ENCODE data around the gene BCL10. TPM values are rescaled to one million over a fixed set of nuclear protein-coding genes. Genes with fewer than 3 reads are reported as not detected.
A peak's percentile ranks its signal among the peaks of the same experiment; 100 is the strongest.

Gene BCL10
- polyA plus RNA-seq, 12 donors, result 12.0 to 19.6 (median 14.7) TPM; not detected in 1

DNA sequence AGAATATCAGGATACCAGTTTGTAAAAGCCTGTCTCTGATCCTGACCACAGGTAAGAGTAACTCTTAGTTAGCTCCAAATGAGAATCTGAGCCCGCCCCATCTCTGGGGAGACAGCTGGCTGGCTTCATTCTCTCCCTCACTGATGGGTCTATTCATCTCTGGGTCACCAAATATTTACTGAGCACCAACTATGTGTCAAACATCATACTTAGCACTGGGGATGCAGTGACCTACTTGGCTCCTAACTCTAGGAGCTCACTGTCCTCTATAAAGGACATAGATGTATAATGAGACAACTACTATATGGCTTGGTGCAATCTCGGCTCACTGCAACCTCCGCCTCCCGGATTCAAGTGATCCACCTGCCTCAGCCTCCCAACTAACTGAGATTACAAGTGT lies 29.8 kb upstream of the BCL10 start:
- no peak for DNase-seq

DNA sequence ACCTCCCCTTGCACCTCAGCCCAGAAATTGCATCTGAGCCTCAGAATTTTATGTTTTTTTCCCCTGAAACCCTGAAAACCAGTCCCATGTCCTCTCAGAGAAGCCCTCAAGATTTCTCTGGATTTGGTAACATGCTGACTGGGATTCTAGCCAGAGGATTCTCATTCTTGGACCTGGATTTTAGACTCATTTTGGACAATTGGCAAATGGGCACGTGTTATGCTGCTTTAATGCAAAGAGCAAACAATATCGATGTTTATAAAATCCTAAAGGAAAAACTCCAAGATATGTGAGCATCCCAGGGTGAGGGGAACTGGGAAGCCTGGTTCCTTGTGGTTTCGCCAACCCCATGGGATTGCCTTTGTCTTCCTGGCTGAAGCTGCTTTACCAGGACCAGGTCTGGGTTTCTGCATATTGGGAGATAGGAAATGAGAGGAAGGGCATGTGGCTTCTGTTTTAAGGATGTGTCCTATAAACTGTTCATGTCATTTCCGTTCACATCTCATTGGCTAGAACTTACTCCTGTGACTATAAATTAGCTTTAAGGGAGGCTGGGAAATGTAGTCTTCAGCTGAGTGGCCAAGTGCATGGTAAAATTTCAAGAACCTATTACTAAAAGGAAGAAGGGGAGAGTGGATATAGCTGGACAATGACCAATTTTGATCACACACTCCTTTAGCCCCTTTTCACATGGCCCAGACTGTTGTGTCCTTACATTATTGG lies 27.2 kb upstream of the BCL10 start:
- no peak for DNase-seq

DNA sequence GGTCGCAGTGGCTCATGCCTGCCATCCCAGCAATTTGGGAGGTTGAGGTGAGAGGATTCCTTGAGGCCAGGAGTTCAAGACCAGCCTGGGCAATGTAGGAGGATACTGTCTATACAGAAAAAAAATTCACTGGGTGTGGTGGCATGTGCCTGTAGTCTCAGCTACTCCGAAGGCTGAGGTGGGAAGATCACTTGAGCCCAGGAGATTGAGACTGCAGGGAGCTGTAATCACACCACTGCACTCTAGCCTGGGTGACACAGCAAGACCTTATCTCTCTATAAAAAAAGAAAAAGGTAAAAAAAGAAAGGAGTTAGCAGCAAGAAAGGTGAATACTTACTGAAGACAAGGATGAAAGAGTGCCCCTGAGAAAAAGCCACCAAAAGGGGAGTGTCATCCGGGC lies 23.7 kb upstream of the BCL10 start:
- DNase-seq, result no peak

DNA sequence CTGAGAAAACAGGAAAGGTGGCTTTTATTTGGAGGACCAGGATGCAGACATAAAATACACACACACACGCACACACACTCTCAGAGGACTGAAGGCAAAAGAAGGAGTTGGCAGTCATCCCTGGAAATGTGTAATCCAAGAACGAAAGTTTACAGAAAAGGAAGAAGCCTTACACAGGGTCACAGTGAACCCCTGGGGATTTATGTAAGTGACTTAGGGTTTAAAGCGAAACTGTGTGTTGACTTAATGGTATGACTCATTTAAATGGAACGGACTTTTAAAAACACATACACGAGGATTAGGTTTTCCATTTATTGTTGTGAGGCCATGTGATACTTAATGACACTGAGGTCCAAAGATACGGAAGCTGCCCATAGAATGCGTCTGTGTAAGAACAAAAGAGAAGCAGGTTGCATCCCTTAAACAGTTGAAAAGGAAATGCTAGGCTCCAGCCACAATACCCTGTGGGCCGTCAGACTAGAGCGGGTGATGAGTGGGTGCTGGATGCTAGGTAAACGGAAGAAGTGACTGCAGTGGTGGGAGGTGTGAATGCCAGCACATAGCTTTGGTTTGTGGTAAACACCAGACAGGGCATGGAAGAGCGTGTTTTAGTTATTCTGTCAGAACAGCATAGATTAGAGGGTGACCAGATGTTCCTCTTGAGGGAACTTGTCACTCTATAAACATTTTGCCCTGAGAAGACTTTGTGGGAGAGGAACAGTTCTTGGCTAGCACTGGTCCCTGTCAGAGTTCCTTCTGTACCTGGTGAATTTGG lies 21.6 kb upstream of the BCL10 start:
- DNase-seq, result peak; percentile 88

DNA sequence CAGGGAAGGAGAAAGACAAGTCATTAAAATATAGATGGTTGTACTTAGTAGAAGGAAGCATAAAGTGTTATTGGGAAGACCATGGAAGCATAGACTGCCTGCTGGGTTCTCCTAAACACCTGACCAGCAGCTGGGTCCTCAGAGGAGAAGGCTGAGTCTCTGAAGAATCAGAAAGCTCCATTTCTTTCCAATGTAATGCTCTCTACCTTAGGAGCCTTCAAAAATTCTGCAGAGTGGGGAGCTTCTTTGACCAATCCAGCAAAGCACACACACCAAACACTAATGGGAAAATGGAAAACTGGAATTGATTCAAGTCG lies 21.1 kb upstream of the BCL10 start:
- DNase-seq, result no peak

DNA sequence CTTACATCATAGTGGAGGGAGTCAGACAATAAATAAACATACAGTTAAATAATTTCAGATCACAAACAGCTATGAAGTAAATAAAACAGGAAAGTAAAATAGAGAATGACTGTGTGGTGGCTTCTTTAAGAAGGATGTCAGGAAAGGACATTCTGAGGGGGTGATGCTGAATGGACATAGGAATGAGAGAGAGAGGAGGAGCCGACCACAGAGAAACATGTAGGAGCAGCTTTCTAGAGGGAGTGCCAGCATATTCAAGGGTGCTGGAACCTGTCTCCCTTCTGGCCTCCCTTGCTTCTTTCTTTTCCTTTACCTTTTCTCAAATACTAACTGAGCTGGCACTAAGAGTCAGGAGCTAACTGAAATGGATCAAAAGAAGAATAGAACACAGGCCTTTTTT lies 20.5 kb upstream of the BCL10 start:
- DNase-seq, result no peak

DNA sequence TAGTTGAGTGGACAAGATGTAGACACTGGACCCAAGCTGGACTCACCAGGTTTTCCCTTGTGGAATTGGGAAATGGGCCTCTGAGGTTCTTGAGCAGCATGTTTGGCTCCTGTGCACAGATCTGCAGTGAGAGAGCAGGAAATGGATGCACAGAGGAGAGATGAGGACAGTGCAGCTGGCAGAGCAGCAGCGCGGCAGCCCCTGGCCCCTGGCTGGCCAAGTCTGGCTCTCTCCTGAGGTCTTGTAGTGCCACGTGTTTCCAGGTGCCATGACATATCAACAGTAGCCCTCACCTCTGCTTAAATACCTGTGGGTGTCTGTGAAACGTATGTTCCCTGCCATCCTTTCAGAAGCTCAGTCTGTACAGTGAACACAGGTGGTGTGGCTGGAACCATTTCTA lies 19.2 kb upstream of the BCL10 start:
- no peak for DNase-seq

DNA sequence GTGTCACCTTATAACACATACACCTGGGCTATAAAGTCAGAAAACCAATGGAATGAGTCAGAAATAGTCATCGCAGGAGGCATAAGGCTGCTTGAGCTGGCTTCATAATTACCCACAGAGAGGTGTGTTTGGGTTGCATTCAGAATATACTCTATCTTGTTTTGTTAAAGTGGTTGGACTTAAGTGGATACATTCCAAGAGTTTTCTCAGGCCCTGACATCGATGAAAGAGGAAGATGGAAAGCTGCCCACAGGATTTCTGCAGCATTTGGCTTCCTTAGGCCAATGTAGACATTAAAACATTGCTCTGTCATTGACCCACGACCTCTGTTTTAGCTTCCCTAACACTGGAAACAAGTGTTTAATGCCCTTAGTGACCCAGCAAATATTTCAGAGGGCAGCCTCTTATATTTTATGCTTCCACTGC lies 18.6 kb upstream of the BCL10 start:
- no peak for DNase-seq

DNA sequence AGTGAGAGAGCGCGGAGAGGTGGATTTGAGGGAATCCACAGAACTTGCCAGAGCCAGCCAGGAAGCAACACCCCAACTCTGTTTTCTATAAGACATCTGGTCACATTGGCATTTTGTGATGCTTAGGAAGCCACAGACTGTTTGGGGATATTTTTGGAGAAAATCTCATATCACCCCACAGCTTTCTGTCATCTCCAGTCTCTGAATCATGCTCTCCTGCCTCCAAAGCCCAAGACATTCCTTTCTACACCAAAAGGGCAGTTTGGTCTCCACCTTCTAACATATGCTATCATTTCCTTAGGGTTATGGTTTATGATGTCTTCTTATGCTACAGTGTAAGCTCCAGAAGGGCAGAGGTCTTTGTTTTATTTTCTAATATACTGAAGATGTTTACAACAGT lies 14.4 kb upstream of the BCL10 start:
- no peak for DNase-seq

DNA sequence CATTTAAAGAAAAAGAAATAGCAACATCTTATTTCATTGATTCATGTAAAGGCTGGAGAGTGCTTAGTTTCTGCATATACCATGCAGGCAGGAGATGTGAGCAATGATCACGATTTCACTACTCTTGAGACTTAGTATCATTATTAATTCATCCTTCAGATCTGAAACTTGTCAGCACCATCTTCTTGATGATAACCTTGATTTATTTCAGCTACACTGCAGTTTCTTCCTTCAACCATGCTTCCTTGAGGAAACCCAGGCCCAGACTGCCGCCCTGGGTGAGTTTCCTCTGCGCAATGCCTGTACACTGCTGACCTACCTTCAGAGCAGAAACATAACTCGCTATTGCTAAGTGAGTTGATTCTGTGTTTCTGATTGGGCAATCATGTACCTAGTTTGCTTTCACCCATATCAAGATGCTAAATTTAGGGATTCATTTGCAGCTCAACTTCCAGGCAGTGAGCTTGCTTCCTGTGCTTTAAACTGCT lies 13.5 kb upstream of the BCL10 start:
- DNase-seq, result no peak

DNA sequence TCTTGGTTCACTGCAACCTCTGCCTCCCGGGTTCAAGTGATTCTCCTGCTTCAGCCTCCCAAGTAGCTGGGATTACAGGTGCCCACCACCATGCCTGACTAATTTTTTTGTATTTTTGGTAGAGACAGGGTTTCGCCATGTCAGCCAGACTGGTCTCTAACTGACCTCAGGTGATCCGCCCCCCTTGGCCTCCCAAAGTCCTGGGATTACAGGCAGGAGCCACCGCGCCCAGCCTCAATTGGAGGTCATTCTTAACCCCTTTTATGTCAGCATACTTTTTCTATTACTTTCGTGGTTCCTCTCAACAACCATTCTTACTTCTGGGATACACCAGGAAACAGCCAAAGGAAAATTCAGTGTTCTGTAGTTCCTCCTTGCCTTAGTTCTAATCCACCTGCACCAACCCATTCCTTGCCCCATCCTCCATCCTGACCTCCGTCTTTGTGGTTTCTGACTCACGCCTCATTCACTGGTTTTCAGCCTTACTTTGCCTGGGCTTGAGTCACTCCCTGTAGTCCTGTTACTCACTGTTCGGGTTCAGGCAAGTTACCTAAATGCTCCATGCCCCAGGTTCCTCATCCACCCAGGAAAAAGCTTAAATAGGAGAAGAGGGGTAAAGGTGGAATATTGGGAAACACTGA lies 12.9 kb upstream of the BCL10 start:
- DNase-seq, result no peak

DNA sequence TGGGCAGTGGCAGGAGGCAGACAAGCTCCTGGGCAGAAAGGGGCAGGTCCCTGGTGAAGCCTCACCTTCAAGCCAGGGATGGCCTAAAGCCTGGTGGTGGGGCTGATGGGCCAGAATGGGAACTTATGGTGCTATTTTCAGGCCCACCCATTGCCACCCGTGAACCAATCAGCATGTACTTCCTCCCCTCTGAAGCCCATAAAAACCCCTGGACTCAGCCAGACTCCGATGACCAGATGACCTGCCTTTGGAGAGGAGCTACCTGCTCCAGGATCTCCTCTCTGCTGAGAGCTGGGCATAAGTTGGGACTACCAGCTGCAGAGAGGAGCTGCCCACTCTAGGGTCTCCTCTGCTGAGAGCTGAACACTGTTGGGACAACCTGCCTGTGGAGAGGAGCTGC lies 7.8 kb upstream of the BCL10 start:
- DNase-seq, result no peak

DNA sequence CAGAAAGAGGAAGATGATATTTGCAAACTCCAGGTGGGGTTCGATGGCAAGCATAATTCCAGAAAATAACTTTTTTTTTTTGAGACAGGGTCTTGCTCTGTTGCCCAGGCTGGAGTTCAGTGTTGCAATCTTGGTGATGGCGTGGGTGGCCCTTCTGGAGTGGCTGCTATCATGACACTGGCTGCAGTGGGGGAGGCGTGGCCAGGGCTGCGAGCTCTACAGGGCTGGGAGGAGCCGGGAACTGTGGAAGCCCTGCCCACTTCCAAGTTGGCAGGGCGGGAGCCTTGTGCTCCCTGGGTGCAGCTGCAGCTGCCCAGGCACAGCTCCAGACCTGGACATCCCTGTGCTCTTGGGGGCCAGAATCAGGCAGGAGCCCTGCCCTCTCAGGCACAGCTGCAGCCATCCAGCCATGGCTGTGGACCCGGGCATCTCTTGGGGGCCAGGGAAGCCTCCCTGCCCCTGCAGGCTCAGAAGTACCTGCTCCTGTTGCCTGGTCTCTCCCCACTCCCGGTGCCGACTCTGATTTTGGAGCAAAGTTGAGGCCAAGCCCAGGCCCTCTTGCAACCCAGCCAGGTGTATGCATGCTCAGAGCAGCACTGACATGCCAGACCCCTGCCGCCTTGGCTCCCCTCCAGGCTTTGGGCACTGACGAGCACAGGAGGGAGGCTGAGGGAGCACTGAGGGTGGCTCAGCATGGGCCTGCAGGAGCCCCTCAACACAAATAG lies 7.2 kb upstream of the BCL10 start:
- no peak for DNase-seq

DNA sequence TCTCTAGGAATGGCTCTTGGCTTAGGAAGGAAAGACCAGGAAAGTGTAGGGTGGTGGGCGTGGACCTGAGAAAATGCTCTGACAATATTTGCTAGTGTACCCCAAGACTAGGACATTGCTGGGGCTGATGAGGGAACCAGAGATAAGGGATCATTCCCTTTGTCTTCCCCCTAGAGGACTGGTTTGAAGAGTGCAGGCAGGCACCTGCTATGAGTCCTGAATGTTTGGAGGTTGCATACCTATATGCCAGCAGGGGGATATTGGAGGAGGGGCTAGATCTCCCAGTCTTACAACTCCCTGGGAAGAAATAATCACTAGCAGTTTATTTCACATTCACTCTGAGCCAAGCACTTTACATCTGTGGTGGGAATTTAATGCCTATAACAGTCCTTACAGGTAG lies 6.0 kb upstream of the BCL10 start:
- DNase-seq, result no peak

DNA sequence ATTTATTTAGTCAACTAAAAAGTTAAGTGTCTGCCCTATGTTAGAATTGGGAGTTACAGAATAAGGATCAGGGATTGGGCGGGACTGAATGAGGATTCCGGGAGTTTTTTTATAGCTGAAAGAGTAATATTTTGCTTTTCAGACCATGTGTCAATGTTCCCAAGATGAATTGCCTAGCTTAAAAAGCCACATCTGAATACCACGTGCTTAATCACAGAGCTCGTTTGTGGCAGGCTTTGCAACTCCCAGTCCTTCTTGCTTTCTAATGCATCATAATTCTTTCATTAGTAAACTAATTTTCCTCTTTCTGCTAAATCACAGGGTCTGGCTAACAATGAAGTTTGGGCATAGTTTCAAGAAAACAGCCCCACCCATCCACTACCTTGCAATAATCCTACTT lies 4.2 kb upstream of the BCL10 start:
- no peak for DNase-seq

DNA sequence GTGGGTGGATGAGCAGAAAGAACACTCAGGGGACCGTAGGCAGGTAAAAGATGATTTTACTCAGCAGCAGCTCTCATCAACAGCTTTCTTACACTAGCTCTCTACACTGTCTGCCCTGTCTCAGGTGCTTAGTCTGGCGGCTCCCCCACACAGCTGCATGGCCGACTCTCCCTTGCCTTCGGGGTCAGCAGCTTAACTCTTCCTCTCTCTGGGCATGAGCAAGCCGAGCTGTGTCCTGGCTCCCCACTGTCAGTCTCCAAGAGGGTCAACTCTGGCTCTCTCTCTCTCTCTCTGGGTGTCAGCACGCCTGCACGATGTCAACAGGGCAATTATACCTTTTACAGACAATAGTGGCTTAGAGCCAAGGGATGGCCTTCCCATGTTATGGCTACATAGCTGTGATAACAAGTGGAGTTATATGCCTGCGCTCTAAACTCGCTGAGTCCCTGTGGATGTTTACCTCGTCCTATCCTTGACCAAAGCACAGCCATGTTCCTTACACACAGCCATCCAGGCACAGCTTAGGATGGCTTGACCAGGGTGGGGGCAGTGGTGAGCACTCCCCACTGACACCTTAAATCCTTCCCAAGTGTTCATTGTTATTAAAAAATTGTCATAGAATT lies 3.1 kb upstream of the BCL10 start:
- DNase-seq, result no peak

DNA sequence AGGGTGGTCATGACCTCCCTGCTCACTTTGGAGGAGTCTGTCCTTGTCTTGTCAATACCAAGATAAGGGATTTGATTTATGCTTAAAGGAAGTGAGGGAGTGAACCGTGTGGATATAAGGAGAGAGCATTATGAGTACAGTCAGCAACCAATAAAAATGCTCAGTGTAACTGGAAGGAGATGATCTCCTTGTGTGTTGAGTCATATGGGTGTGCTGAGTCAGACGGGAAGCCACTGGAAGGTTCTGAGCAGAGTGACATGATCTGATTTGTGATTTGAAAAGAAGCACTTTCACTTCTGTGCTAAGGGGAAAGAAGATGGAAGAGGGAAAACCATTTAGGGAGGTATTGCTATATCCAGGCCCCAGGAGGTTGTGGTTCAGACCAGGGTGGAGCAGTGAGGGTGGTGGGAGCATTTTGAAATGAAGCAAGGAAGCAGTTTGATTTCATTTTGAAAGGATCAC lies 2.5 kb upstream of the BCL10 start:
- no peak for DNase-seq

DNA sequence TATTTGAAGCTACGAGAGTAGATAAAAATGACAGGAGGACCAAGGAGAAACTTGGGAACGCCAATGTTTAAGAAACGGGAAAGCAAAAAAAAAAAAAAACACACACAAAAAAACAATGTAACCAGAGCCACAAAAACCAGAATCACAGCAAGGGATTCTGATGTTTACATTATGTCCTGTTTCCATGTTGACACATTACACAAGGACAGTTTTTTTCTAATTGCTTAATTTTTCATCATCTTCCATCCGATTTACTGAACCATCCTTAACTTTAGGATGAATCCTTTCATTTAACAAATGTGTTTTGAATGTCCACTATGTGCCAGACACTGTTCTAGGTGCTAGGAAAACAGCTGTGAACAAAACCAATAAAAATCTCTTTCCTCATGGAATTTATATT lies 1.4 kb upstream of the BCL10 start:
- DNase-seq, result no peak

DNA sequence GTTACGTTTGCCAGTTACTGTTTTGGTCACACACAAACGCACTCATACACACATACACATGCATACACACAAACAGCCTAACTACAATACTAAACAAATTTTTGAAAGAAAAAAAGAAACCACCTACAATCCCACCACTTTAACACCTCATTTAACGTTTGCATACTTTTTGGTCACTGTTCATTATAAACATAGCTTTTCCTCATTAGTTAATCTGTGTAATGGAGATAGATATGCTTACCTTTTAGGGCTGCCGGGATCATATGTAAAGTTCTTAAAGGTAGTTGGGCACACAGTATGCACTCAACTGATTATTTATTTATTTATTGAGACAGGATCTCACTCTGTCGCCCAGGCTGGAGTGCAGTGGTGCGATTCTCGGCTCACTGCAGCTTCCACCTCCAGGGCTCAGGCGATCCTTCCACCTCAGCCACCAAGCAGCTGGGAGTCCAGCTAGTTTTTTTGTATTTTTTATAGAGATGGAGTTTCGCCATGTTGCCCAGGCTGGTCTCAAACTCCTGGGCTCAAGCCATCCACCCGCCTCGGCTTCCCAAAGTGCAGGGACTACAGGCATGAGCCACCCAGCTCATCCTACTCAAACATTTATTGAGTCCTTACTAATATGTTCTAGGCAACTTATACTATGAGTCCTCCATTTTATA lies 677 bp upstream of the BCL10 start:
- DNase-seq, result no peak

DNA sequence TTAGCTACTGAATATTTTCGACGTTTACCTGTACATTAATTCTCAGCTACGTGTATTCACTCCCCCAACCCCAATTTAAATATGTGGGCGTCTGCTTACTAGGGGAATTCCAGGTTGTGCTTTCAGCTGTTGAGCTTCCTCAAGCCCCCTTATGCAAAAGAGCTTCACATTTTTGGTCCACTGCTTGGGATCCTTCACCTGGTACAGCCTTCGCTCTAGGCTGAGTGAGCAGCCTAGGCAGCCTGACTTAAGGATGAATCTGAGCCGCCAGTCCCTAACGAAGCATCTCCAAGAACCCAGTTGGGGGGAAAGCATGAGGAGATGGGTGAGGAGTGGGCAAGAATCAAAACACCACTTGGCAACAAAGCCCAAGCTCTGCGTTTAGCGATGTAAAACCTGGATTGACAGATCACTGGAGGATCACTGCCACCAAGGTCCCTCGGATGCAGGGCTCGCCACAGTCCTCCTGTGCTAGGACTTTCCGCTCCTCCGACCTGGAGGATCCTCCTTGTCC lies 674 bp downstream of the BCL10 start:
- no peak for DNase-seq

DNA sequence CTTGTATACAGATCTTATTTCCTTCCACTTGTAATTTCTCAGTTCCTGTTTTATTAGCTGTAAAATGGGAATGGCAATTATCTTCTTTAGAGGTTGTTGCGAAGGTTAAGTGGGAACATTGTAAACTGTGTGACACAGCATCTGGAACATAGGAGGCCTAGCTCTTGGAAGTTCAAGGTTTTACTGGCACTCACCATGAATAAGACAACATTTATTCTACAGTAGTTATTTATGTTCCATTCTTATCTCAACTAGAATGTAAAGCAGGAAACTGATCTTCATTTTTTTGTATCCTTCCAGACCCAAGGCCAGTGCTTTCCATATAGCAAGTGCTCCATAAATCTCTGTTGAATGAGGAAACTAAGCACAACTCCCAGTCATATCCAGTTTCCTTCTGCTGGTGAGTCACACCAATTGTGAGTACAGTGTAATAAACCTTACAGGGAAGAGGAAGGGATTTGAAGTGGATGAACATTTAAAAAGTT lies 1.4 kb downstream of the BCL10 start:
- DNase-seq, result no peak

Measured in muscle of arm (tissue), 12 donors.